Measurements from ENCODE around the gene BAAT.

The BAAT gene

GRCh38 chr9:101311758-101312420, 72.9 kb downstream of the BAAT start:
- no peak for DNase-seq

- no peak for DNase-seq
These were observed 73.6 kb downstream of the BAAT start for GRCh38 chr9:101311191-101311590.
